ENCODE measurements around the gene ARFGEF2.
"Not testable (repeated sequence)": the region's sequence is repeated elsewhere in the genome, so short reads cannot be mapped to it uniquely, and the experiment has no call there.

Gene ARFGEF2

DNA sequence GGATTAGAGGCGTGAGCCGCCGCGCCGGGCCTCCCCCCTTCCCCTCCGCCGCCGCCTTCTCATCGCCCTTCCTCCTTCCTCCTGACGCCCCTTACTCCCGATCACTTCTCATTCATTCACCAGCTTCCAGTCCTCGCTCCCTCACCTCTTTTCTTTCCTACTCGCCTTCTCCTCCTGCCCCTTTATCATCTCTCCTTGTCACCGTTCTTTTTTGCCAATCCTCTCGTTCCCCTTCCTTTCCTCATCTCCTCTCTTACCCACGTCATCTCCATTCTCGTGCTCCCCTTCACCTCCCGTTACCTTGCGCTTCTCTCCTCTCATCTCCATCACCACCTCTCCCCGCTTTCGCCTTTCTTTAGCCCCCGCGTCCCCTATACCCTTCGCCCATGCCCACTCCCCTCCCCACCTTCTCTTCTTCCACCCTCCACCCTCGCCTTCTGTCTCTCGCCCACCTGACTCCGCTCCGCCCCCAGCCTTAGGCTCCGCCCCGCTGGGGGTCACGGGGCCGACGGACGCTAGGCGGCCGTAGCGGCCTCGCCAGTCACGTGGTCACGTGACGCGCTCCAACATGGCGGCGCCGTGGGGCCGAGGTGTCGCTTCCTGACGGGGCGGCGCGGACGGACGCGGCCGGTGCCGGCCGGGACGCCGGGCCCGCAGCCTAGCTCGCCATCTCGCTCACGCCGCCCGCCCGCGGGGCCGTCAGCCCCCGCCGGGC, at the start of gene ARFGEF2:
TSS of gene ARFGEF2 (plus strand) at position 544 of the 715 bp plus-strand sequence. CDS start 179 bp downstream, outside the sequence.
- peak; percentile 92 to 93 for DNase-seq

GRCh38 chr20:48875233-48875913, 46.1 kb upstream of the ARFGEF2 start:
- no peak for DNase-seq

GRCh38 chr20:48875914-48876240, 45.6 kb upstream of the ARFGEF2 start:
- no peak for DNase-seq

DNA sequence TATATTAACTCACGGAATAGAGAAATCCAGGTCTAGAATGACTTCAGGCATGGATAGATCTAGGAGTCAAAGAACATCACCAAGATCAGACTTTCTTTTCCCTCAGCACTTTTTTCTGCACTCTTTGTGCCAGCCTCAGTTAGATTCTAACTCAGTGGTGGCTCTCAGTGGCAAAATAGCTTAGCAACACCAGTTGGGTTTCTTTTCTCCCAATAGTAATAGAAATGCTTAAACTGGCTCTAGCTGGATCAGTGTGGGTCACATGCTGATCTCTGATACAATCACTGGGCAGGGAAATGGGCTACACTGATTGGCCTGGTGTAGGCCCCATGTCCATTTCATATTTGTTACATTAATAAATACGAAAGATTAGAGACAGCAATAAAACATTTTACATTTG, 44.2 kb upstream of the ARFGEF2 start:
- no peak for DNase-seq

GRCh38 chr20:48878534-48879248, 42.8 kb upstream of the ARFGEF2 start:
- no peak for DNase-seq

- DNase-seq, result no peak
Observed at GRCh38 chr20:48879612-48880245, 41.8 kb upstream of the ARFGEF2 start.

GRCh38 chr20:48880331-48880730, 41.2 kb upstream of the ARFGEF2 start:
- no peak for DNase-seq

DNA sequence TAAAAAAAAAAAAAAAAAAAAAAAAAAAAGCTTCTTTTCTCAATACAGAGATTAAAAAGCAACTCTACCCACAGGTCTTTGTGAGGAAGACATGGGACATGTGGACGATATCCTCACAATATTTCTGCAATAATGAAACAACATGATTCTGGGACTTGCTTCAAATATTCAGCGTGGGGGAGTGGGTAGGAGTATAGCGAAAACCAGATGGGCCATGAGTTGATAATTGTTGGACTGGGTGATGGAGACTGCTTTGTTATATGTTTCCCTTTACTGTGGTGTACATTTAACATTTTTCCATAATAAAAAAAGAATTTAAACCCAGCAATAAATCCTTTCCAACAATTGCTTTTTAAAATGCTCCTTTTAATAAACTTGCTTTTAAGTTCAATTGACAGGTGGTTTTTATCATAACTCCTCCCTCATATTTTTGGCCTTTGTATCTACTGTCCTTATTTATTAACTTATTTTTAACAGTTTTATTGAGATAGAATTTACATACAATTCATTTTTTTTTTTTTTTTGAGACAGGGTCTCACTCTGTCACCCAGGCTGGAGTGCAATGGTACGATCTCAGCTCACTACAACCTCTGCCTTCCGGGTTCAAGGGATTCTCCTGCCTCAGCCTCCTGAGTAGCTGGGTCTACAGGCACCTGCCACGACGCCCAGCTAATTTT, 40.4 kb upstream of the ARFGEF2 start:
- no peak for DNase-seq

DNA sequence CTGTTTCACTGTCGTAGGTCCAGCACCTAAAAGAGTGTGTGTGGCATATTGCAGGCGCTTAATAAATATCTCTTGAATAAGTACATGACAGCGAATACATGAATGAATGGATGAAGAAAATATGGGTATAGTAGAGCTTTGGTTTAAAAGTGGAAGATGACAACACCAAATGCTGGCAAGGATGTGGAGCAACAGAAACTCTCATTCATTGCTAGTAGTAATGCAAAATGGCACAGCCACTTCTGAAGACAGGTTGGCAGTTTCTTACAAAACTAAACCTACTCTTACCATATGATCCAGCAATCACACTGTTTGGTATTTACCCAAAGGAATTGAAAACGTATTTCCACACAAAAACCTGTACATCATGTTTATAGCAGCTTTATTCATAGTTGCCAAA, 36.3 kb upstream of the ARFGEF2 start:
- DNase-seq, result no peak

GRCh38 chr20:48886194-48886593, 35.3 kb upstream of the ARFGEF2 start:
- no peak for DNase-seq

DNA sequence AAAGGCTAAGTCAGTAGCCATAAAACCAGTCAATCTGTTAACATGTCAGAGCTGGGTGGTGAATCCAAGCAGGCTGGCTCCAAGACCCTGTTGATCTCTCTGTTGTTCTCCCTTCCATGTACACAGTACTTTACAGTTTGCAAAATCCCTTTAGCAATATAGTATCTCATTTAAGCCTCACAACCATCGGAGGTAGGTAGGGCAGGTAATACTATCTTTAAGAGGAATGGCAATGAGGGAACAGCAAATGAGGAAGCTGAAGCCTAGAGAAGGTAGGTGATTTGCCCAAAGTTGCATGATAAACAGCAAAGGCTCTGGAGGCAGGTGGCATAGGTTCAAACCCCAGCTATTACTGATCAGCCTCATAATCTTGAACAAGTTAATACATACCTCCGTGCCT, 34.7 kb upstream of the ARFGEF2 start:
- no peak for DNase-seq

GRCh38 chr20:48888517-48888916, 33.0 kb upstream of the ARFGEF2 start:
- not testable (repeated sequence) for DNase-seq

DNA sequence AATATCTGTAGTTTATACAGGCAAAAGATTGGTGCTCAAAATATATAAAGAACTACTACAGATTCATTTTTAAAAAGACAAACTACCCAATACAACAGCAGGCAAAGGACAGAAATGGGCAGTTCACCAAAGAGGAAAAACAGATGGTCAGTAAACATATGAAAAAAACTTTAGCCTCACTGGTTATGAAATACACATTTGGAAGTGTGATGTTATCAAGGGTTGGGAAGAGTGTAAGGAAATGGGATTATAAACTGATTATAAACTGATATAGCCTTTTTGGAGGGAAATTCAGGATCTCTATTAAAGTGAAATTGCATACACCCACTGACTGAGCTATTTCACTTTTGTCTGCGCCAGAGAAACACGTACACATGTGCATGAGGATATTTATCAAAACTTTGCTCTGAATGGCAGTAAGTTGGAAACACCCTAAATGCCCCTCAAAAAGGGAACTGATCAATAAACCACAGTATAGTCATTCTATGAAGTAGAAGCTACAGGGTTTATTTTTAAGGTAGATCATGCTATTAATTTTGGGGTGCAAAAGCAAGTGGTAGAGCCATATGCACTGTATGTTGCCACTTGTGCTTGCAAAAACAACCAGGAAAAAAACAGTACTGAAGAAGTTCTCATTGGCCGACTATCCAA, 32.2 kb upstream of the ARFGEF2 start:
- no peak for DNase-seq

DNA sequence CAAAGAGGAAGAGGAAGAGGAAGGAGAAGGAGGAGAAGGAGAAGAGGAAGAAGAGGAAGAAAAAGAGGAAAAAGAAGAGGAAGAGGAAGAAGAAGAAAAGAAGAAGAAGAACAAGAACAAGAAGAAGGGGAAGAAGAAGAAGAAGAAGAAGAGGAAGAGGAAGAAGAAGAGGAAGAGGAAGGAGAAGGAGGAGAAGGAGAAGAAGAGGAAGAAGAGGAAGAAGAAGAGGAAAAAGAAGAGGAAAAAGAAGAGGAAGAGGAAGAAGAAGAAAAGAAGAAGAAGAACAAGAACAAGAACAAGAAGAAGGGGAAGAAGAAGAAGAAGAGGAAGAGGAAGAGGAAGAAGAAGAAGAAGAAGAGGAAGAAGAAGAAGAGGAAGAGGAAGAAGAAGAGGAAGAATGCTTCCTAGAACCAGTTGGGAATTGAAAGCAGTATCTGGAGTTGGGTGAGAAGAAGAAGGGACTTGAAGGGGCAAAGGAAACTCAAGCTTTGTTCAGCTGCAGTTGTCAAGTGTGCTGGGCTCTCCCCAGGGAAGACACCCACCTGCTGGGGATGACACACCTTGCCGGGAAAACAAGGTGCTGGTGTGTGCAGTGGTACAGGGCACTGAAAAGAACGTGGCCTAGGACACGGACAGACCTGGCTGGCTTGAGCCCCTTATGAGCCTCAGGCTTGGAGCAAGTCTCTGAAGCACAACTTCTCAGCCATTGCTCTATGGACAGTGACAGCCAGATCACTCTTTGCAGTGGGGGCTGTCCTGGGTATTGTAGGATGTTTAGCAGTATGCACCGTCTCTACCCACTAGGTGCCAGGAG, 30.1 kb upstream of the ARFGEF2 start:
- DNase-seq, result no peak

GRCh38 chr20:48892049-48892470, 29.5 kb upstream of the ARFGEF2 start:
- DNase-seq, result no peak

DNA sequence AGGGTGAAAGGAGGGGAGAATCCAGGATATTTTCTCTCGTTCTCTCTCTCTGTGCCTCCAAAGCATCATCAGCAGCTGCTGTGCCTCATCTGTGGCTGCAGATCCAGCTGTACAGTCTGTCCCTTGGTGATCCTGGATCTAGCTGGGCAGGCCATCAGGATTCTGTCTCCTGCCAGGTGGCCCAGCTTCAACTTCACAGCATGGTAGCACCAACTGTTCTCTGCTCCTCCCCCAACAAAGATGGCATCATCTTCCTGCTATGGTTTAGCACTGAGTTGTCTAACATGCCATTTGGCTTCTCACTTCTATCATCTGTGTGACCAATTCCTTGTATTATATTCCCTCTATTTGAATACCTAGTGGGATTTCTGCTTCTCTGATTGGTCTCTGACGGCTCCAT, 28.6 kb upstream of the ARFGEF2 start:
- no peak for DNase-seq

DNA sequence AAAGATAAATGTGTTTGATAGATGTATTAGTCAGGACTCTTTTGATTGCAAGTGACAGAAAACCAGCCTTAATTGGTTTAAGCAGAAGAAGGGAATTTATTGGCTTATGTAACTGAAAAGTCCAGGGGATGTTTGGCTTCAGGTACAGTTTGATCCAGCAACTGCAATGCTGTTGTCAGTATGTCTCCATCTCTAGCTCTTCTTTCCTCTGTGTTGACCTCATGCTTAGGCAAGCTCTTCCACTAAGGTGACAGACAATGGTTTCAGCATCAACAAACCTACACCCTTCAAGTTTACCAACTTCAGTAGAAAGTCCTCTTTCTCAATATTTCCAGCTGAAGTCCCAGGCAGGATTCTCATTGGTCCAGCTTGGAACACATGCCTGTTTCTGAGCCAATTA, 28.1 kb upstream of the ARFGEF2 start:
- no peak for DNase-seq

DNA sequence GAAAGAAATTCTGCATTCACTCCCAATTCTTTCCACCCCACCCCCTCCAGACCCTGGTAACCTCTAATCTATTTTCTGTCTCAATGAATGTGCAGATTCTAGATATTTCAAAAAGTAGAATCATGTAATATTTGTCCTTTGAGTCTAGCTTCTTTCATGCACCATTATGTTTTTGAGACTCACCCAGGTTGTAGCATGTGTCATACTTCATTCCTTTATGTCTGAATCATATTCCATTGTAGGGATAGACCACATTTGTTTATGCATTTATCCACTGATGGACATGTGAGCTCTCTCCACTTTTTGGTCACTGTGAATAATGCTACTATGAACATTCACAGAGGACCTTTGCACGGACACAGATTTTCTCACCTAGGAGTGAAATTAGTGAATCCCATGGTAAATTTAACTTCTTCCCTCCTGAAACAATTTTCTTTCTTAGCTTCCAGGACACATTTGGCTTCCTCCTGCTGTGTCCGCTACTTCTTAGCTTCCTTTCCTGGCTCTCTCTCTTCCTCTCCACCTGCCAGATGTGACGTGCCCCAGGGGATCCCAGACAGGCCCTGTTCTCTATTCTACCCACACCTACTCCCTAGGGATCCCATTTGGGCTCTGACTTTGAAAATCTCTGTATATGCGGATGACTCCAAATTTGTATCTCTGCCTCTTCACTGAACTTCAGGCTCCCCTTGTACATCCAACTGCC, 24.1 kb upstream of the ARFGEF2 start:
- no peak for DNase-seq

DNA sequence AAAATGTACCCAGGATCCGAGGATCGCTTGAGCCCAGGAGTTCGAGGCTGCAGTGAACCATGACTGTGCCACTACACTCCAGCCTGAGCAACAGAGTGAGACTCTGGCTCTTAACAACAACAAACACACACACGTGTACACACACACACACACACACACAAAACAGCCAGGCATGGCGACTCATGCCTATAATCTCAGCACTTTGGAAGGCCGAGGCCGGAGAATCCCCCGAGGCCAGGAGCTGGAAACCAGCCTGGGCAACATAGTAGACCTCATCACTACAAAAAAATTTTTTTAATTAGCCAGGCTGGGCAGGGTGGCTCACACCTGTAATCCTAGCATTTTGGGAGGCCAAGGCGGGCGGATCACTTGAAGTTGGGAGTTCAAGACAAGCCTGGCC, 23.3 kb upstream of the ARFGEF2 start:
- no peak for DNase-seq

DNA sequence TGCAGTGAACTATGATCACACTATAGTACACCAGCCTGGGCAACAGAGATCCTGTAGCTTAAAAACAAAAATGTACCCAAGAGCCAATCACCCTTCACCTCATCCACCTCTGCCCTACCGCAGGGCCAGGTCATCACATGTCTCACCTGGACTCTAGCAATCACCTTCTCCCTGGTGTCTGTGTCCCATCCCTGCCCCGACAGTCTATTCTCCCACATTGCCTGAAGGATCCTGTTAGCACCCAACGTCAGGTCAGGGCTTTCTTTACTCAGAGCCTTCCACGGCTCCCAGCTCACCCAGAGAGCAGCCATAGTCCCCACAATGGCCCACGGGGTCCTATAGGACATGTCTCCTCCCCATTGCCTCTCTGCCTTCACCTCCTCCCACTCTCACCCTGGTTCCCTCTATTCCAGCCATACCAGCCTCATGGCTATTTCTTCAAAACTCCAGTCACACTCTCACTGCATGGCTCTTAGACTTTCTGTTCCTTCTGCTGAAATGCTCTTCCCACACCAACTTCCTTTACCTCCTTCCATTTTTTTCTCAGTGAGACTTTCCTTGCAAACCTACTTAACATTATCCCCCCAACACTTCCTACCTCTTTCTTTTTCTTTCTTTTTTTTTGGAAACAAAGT, 22.5 kb upstream of the ARFGEF2 start:
- no peak for DNase-seq
